ENCODE results near the gene LPAR1. TPM values are rescaled to one million over a fixed set of nuclear protein-coding genes. Genes with fewer than 3 reads are reported as not detected.

LPAR1 gene
- total RNA-seq: 10 to 100 TPM; 21.9 to 55.0 (median 25.9) TPM

DNA sequence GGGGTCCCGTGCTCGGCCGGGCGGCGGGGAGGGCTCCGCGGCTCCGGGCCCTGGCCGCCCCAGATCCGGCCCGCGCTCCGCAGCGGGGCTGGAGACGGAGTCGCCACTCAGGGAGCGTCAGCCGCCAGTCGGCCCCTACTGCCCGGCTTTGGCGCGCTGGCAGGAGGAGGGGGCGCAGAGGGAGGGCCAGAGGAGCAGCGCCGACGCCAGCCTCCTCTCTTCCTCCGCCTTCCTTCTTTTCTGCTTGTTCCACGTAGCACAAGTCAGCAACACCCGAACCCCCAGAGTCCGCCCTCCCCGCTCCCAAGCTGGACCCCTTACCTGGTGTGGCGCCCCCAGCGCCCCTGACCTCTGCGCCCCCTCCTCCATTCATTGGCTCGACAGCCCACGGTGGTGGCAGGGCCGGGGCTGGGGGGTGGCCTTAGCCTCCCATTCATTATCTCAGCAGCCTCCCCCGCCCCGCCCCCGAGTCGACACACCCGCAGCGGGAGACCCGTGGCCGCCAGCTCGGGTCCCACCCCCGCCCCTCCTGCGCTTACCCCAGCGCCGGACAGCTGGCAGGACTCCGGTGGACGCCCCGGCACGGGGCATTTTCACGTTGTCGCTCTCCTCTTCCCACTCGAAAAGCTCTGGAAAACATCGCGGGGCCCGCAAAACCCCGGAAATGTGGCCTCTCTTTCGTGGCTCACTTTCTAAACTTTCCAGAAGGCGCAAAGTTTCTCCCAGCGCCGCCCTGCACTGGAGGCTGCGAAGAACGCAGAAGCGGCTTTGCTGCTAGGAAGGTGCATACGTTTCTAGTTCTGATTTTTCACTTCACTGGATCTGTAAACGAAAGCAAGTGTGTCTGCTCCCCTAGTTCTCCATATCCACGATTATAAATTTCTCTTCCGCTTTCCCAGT lies at the start of gene LPAR1:
TSS of gene LPAR1 (minus strand) at position 140 of the 900 bp plus-strand sequence. CDS start 66,353 bp downstream, outside the sequence.
- intact Hi-C loops (cut with DNase I; ENCODE audit: low total_unique reads): no loop called here
- H3K4me3 ChIP-seq (ENCODE audit: low read depth, poor library complexity, severe bottlenecking): peak within 1 kb of the TSS; percentile 66
- 0 to 1% methylated on average over 39 to 40 of the region's 72 CpGs for WGBS, 2 donors
- TF ChIP-seq POLR2A (IDR thresholded peaks at IDR 0.05): no peak
- TF ChIP-seq, protein P1, sequence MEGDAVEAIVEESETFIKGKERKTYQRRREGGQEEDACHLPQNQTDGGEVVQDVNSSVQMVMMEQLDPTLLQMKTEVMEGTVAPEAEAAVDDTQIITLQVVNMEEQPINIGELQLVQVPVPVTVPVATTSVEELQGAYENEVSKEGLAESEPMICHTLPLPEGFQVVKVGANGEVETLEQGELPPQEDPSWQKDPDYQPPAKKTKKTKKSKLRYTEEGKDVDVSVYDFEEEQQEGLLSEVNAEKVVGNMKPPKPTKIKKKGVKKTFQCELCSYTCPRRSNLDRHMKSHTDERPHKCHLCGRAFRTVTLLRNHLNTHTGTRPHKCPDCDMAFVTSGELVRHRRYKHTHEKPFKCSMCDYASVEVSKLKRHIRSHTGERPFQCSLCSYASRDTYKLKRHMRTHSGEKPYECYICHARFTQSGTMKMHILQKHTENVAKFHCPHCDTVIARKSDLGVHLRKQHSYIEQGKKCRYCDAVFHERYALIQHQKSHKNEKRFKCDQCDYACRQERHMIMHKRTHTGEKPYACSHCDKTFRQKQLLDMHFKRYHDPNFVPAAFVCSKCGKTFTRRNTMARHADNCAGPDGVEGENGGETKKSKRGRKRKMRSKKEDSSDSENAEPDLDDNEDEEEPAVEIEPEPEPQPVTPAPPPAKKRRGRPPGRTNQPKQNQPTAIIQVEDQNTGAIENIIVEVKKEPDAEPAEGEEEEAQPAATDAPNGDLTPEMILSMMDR (IDR thresholded peaks at IDR 0.05): no peak
- DNase-seq (ENCODE audit: low spot score in 2 of 2): peak; percentile 68 to 94

GRCh38 chr9:111078391-111079038 lies 40.2 kb upstream of the LPAR1 start:
- no peak for TF ChIP-seq POLR2A (IDR thresholded peaks at IDR 0.05)
- 73 to 78% methylated on average over 1 of the region's 1 CpG for WGBS, 2 donors
- no peak overlapping the region for H3K4me3 ChIP-seq (ENCODE audit: low read depth, poor library complexity, severe bottlenecking)
- DNase-seq (ENCODE audit: low spot score in 2 of 2): no peak
- intact Hi-C loops (cut with DNase I; ENCODE audit: low total_unique reads): no loop called here

GRCh38 chr9:111076519-111076918 lies 38.2 kb upstream of the LPAR1 start:
- no peak overlapping the region for H3K4me3 ChIP-seq (ENCODE audit: low read depth, poor library complexity, severe bottlenecking)
- 83 to 84% methylated on average over 3 of the region's 3 CpGs for WGBS, 2 donors
- intact Hi-C loops (cut with DNase I; ENCODE audit: low total_unique reads): no loop called here
- TF ChIP-seq, protein P1 (IDR thresholded peaks at IDR 0.05): no peak
- TF ChIP-seq POLR2A (IDR thresholded peaks at IDR 0.05): no peak
- DNase-seq (ENCODE audit: low spot score in 2 of 2): no peak

DNA sequence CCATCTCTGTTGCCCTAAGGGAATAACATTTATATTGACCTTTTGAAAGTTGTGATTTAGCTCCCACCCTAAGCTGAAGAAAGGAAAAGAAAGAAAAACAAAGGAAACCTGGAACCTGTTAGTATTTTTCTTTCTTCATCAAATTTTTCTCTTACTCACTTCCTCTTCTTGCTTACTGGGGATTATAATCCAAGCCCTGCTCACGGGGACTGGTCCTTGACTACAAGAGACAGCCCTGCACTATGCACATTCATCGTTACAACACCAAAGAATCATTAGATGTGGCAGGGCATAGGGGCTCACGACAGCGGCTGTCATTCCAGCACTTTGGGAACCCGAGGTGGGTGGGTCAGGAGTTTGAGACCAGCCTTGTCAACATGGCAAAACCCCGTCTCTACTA lies 37.8 kb upstream of the LPAR1 start:
- intact Hi-C loops (cut with DNase I; ENCODE audit: low total_unique reads): no loop called here
- DNase-seq (ENCODE audit: low spot score in 2 of 2): no peak
- no peak for TF ChIP-seq POLR2A (IDR thresholded peaks at IDR 0.05)
- TF ChIP-seq, protein P1 (IDR thresholded peaks at IDR 0.05): no peak
- H3K4me3 ChIP-seq (ENCODE audit: low read depth, poor library complexity, severe bottlenecking): no peak overlapping the region
- 81 to 82% methylated on average over 6 of the region's 6 CpGs for WGBS, 2 donors

DNA sequence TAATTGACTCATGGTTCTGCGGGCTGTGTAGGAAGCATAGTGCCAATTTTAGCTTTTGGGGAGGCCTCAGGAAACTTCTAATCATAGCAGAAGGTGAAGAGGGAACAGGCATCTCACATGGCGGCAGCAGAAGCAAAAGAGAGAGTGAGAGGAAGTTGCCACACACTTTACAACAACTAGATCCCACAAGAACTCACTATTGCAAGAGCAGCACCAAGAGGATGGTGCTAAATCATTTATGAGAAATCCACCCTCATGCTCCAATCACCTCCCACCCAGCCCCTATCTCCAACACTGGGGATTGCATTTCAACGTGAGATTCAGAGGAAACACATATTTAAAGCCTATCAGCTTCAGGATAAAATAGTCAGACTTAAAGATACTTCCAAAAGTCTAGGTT lies 36.1 kb upstream of the LPAR1 start:
- no peak for DNase-seq (ENCODE audit: low spot score in 2 of 2)
- 78 to 81% methylated on average over 3 of the region's 3 CpGs for WGBS, 2 donors
- no peak overlapping the region for H3K4me3 ChIP-seq (ENCODE audit: low read depth, poor library complexity, severe bottlenecking)
- intact Hi-C loops (cut with DNase I; ENCODE audit: low total_unique reads): no loop called here
- no peak for TF ChIP-seq POLR2A (IDR thresholded peaks at IDR 0.05)
- TF ChIP-seq, protein P1 (IDR thresholded peaks at IDR 0.05): no peak

DNA sequence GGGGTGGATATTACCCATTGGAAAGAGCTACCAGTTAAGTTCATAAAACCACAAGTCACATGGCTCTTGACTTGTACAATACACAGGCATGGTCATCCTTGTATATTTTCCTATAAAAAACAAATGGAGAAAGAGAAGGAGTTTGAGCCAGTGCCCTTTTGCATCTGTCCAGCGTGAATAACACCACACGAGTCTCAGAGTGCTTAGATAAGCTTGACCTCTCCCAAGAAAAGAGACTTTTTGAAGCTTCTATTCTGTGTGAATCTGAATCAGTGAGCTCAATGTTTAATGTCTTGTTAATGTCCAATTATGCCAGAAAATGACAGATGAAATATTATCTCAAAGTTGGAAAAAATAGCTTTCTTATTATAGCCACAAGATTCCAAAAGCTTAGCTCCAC lies 30.9 kb upstream of the LPAR1 start:
- no peak overlapping the region for H3K4me3 ChIP-seq (ENCODE audit: low read depth, poor library complexity, severe bottlenecking)
- no peak for TF ChIP-seq POLR2A (IDR thresholded peaks at IDR 0.05)
- TF ChIP-seq, protein P1 (IDR thresholded peaks at IDR 0.05): no peak
- intact Hi-C loops (cut with DNase I; ENCODE audit: low total_unique reads): no loop called here
- 60 to 74% methylated on average over 2 of the region's 2 CpGs for whole genome bisulfite sequencing, 2 donors
- DNase-seq (ENCODE audit: low spot score in 2 of 2): no peak

Measured in lower leg skin (tissue), 4 donors.